ENCODE measurements around the gene GCG.

GCG gene

DNA sequence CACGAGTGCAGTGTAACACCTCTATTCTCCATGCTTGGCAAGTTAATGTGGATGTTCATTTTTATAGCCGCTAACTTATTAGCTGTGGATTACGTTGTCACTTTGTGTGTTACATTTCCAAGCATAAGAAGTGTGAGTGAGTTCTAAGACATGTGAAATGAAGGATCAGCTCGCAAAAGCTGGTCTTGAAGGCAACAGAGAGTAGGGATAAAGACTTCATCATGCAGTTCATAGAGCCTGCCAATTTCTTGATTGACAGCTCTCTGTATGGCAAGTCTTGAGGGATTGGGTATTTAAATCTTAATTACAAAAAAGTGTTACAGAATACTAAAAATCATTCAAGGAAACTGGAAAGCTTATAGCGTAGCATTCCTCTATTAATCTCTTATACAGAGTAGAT lies 52.2 kb downstream of the GCG start:
- WGBS (ENCODE audit: extremely low coverage, insufficient coverage, insufficient read length) = no CpG with 5 or more reads among the region's 5 CpGs

More for the DNA sequence above, 52.2 kb downstream of the GCG start:
- no peaks in the 10 kb centered on the region for H3K79me2 ChIP-seq (ENCODE audit: control insufficient read depth, insufficient read depth, low read length, poor library complexity)
- no peak overlapping the region for H4K8ac ChIP-seq (ENCODE audit: low read depth, low read length)
- no peak overlapping the region for H3K4me3 ChIP-seq (ENCODE audit: low read depth, low read length)
- no peaks in the 10 kb centered on the region for H3K9me3 ChIP-seq (ENCODE audit: insufficient read depth, low read depth, low read length)
- no peak overlapping the region for H2AFZ ChIP-seq (ENCODE audit: insufficient read depth, low read length, poor library complexity)
- H2BK120ac ChIP-seq (ENCODE audit: insufficient read depth, low read length, poor library complexity) = no peak overlapping the region
- H3K79me1 ChIP-seq (ENCODE audit: low read length) = no peaks in the 10 kb centered on the region
- H3K4me2 ChIP-seq (ENCODE audit: low read length) = no peak overlapping the region
- H2BK5ac ChIP-seq (ENCODE audit: low read depth, low read length, poor library complexity) = no peak overlapping the region
- no peak overlapping the region for H3K4ac ChIP-seq (ENCODE audit: low read depth, low read length)
- no peak overlapping the region for H2BK12ac ChIP-seq (ENCODE audit: low read length)
- H3K14ac ChIP-seq (ENCODE audit: low read length) = no peak overlapping the region
- no peak overlapping the region for H4K91ac ChIP-seq (ENCODE audit: low read depth, low read length)
- H3K9ac ChIP-seq (ENCODE audit: low read length) = no peak overlapping the region
- H3K36me3 ChIP-seq (ENCODE audit: control insufficient read depth in 1 of 2, insufficient read depth in 2 of 2, low read length in 2 of 2) = no peaks in the 10 kb centered on the region
- H2AK5ac ChIP-seq (ENCODE audit: low read length) = no peak overlapping the region
- no peak overlapping the region for H3K23ac ChIP-seq (ENCODE audit: low read length)
- DNase-seq = no peak
- H3K27ac ChIP-seq (ENCODE audit: low read depth, low read length) = no peak overlapping the region
- H4K12ac ChIP-seq (ENCODE audit: low read depth, low read length) = no peak overlapping the region
- H3K4me1 ChIP-seq (ENCODE audit: control insufficient read depth in 1 of 2, insufficient read depth in 2 of 2, low read length in 2 of 2) = no peaks in the 10 kb centered on the region
- H3K27me3 ChIP-seq (ENCODE audit: insufficient read depth, low read length) = no peaks in the 10 kb centered on the region
- H3K18ac ChIP-seq (ENCODE audit: low read length) = no peak overlapping the region

Data from trophoblast cell (in vitro differentiated cells and primary cell).